Measurements from ENCODE around the gene LRRTM4. TPM values are rescaled to one million over a fixed set of nuclear protein-coding genes. Genes with fewer than 3 reads are reported as not detected.
"Not testable (repeated sequence)": the region's sequence is repeated elsewhere in the genome, so short reads cannot be mapped to it uniquely, and the experiment has no call there.

Gene LRRTM4
- total and polyA plus RNA-seq, 2 of the 13 experiments (the other 11 are each of a cell fraction or from before 2014, with no cell fraction given): 1.2 TPM

DNA sequence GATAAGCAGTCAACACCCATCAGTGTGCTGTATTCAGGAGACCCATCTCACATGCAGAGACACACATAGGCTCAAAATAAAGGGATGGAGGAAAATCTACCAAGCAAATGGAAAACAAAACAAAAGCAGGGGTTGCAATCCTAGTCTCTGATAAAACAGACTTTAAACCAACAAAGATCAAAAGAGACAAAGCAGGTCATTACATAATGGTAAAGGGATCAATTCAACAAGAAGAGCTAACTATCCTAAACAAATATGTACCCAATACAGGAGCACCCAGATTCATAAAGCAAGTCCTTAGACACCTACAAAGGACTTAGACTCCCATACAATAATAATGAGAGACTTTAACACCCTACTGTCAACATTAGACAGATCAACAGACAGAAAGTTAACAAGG is 358.2 kb downstream of the LRRTM4 start (continued):
- peak; percentile 29; the same call in 1 of the 2 replicates for TF ChIP-seq RARA (CRISPR knock-in tag; IDR thresholded peaks at IDR 0.05)
- TF ChIP-seq RXRB (CRISPR knock-in tag; IDR thresholded peaks at IDR 0.05; ENCODE audit: borderline replicate concordance): 0 out of 2 replicates have a peak, but pooled peaks have one; percentile 32
- peak; percentile 51; the same call in 1 of the 2 replicates for TF ChIP-seq ISL2 (CRISPR knock-in tag; IDR thresholded peaks at IDR 0.05)
- TF ChIP-seq HDAC1 (CRISPR knock-in tag; IDR thresholded peaks at IDR 0.05): 0 out of 2 replicates have a peak, but pooled peaks have one; percentile 22
- peak; percentile 66 for TF ChIP-seq HHEX (CRISPR knock-in tag; IDR thresholded peaks at IDR 0.05)
- TF ChIP-seq TCF7 (IDR thresholded peaks at IDR 0.05; ENCODE audit: low read depth): peak; percentile 69; the same call in 1 of the 2 replicates
- peak; percentile 34; the same call in 1 of the 2 replicates for TF ChIP-seq BCL6 (CRISPR knock-in tag; IDR thresholded peaks at IDR 0.05)
- TF ChIP-seq HMG20A (CRISPR knock-in tag; IDR thresholded peaks at IDR 0.05; ENCODE audit: borderline replicate concordance): peak; percentile 70; the same call in 1 of the 2 replicates
- 0 out of 2 replicates have a peak, but pooled peaks have one; percentile 29 for TF ChIP-seq SIX1 (CRISPR knock-in tag; IDR thresholded peaks at IDR 0.05; ENCODE audit: borderline replicate concordance)
- TF ChIP-seq, protein P1, sequence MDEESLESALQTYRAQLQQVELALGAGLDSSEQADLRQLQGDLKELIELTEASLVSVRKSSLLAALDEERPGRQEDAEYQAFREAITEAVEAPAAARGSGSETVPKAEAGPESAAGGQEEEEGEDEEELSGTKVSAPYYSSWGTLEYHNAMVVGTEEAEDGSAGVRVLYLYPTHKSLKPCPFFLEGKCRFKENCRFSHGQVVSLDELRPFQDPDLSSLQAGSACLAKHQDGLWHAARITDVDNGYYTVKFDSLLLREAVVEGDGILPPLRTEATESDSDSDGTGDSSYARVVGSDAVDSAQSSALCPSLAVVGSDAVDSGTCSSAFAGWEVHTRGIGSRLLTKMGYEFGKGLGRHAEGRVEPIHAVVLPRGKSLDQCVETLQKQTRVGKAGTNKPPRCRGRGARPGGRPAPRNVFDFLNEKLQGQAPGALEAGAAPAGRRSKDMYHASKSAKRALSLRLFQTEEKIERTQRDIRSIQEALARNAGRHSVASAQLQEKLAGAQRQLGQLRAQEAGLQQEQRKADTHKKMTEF (CRISPR knock-in tag; IDR thresholded peaks at IDR 0.05): peak; percentile 44; the same call in 1 of the 2 replicates
- TF ChIP-seq, protein P2, sequence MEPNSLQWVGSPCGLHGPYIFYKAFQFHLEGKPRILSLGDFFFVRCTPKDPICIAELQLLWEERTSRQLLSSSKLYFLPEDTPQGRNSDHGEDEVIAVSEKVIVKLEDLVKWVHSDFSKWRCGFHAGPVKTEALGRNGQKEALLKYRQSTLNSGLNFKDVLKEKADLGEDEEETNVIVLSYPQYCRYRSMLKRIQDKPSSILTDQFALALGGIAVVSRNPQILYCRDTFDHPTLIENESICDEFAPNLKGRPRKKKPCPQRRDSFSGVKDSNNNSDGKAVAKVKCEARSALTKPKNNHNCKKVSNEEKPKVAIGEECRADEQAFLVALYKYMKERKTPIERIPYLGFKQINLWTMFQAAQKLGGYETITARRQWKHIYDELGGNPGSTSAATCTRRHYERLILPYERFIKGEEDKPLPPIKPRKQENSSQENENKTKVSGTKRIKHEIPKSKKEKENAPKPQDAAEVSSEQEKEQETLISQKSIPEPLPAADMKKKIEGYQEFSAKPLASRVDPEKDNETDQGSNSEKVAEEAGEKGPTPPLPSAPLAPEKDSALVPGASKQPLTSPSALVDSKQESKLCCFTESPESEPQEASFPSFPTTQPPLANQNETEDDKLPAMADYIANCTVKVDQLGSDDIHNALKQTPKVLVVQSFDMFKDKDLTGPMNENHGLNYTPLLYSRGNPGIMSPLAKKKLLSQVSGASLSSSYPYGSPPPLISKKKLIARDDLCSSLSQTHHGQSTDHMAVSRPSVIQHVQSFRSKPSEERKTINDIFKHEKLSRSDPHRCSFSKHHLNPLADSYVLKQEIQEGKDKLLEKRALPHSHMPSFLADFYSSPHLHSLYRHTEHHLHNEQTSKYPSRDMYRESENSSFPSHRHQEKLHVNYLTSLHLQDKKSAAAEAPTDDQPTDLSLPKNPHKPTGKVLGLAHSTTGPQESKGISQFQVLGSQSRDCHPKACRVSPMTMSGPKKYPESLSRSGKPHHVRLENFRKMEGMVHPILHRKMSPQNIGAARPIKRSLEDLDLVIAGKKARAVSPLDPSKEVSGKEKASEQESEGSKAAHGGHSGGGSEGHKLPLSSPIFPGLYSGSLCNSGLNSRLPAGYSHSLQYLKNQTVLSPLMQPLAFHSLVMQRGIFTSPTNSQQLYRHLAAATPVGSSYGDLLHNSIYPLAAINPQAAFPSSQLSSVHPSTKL (CRISPR knock-in tag; IDR thresholded peaks at IDR 0.05): peak; percentile 89
- not testable (repeated sequence) for TF ChIP-seq SOX6 (IDR thresholded peaks at IDR 0.05)
- TF ChIP-seq SOX6 (CRISPR knock-in tag; IDR thresholded peaks at IDR 0.05): peak; percentile 91
- peak; percentile 85; the same call in 1 of the 2 replicates for TF ChIP-seq SOX5 (CRISPR knock-in tag; IDR thresholded peaks at IDR 0.05; ENCODE audit: borderline replicate concordance)
